GM12892 (cell line): ENCODE measurements around the gene MAN1A2.

Experiments
- POLR2A ChIP-seq: IDR thresholded peaks from 2 replicates; pipeline ENCODE4 v1.6.1; 2011; ENCODE audit warnings: low read depth, low read length, control low read depth
- POLR2AphosphoS5 ChIP-seq: IDR thresholded peaks from 2 replicates; pipeline ENCODE4 v1.6.1; 2011; ENCODE audit warnings: low read depth, low read length, control low read depth
- TAF1 ChIP-seq: IDR thresholded peaks from 2 replicates; pipeline ENCODE4 v1.6.1; 2011; ENCODE audit warnings: low read depth, mild to moderate bottlenecking, control low read depth, low read length, borderline replicate concordance

DNA sequence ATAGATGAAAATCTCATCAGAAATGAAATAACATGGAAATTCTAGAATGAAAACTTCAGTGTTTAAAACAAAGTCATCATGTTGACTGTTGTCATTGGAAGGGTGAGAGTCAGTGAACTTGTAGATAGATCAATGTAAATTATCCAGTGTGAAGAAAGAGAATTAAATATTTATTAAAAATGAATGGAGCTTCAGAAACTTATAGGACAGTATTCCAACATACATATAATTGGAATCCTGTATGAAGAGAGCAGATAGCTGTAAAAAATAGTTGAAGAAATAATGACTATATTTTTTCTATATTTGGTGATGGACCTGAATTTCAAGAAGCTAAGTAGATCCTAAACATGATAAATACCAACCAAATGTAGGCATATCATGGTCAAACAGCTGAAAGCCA, 60.0 kb downstream of the MAN1A2 start:
- TF ChIP-seq POLR2A (no peak), TAF1 (no peak), POLR2AphosphoS5 (no peak)
